Dermis blood vessel endothelial cell (primary cell): ENCODE measurements around the gene AK5. TPM values are rescaled to one million over a fixed set of nuclear protein-coding genes. Genes with fewer than 3 reads are reported as not detected.
A peak's percentile ranks its signal among the peaks of the same experiment; 100 is the strongest.

ENCODE experiments used
- DNase-seq: peaks from one replicate; pipeline ENCODE4 v3.0.0; 2010
- total RNA-seq: library from RNA; depleted of rRNA; stranded (reverse); fragments of >200 nt; gene quantifications from 2 replicates; pipeline ENCODE4 v1.2.3, GENCODE V29; 2014

AK5 gene
- 20.1 and 40.3 TPM in 2 replicates for total RNA-seq

DNA sequence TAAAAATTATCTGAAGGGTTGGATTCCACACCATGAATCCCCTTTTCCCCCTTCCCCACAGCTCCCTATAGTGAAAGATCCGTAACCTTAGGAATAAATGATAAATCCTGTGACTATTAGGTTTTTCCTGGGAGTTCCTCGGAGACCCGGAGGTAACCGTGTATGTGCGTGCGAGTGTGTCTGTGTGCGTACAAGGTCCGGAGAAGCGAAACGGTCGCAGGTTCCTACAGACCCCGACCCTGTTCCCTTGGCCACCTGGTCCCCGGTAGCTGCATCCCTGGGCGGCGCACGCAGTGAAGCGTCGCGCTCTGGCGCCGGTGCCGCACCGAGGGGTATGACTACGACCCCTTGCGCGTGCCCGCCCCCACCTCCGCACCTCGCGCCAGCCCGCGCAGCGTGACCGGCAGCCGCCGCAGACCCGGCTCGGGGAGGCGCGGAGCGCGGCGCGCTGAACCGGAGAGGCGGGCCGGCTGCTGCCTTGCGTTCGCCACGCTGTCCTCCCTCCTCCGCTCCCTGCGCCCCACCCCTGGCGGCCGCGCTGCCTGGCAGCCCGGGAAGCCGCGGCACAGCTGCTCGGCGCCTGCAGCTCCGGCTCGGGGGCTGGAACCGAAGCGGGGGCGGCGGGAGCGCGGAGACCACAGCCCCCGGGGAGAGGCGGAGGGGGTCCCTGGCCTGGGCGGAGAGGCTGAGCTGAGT lies at the start of gene AK5:
AK5 (plus strand) TSS at position 529 of the 696 bp plus-strand sequence. CDS start 295 bp downstream, outside the sequence.
- DNase-seq: peak; percentile 68

DNA sequence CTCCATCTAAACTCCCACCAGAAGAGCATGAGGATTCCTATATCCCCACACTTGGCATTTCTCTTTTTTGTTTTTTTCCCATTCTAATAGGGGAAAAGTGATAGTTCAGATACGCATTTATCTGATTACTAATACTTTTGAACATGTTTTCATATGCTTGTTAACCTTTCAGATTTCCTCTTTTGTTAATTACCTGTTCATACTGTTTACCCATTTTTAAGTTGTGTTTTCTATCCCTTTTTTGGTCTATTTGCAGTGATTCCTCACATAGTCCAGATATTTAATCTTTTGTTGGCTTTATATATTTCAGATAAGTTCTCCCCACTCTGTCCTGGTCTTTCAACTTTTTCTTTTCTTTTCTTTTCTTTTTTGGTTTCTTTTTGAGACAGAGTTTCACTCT lies 49.0 kb upstream of the AK5 start:
- no peak for DNase-seq

DNA sequence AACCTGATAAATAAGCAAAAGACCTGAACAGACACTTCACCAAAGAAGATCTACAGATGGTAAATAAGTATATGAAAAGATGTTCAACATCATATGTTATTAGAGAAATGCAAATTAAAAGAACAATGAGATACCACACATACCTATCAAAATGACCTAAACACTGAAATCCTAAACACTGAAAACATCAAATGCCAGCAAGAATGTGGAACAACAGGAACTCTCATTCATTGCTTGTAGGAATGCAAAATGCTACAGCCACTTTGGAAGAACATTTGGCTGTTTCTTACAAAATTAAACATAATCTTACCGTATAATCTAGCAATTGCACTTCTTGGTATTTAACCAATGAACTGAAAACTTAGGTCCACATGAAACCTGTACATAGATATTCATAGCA lies 47.7 kb upstream of the AK5 start:
- DNase-seq: no peak

GRCh38 chr1:77234943-77235342 lies 46.9 kb upstream of the AK5 start:
- DNase-seq: no peak

GRCh38 chr1:77238462-77238861 lies 43.4 kb upstream of the AK5 start:
- no peak for DNase-seq

DNA sequence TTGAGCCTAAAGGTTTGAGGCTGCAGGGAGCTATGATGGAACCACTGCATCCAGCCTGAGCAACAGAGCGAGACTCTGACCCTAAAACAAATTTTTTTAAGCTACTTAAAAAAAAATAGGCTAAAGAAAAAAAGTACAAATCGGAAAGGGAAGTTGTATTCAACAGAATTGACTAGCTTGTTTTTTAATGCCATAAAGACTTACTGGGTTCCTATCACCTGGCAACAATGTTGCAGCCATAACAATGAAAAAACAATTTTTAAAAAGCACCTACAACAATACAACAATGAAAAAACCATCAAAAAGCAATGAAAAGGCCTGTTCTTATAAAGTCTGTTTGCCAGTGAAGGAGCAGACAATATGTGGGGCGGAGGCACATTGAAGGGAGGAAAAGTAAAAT lies 42.5 kb upstream of the AK5 start:
- DNase-seq: no peak

GRCh38 chr1:77245830-77246229 lies 36.0 kb upstream of the AK5 start:
- DNase-seq: no peak

- no peak for DNase-seq
Observed at GRCh38 chr1:77250126-77250525, 31.7 kb upstream of the AK5 start.

- DNase-seq: no peak
Observed at GRCh38 chr1:77253211-77253610, 28.6 kb upstream of the AK5 start.

DNA sequence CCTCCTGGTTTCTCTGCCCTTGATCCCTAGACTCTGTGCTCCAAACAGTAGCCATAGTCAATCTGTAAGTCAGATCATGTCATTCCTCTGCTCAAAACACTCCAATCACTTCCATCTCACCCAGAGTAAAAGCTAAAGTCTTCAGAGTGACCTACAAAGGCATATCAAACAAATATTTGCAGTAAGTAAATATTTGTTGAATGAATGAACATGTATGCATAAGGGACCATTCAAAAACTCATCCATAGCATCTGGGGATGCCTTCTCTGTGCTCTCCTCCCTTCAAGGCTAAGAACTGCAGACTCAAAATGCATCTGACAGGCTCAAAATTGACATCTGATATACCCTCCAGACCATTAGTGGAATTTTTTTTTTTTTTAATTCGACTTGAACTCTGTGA lies 18.1 kb upstream of the AK5 start:
- DNase-seq: no peak

DNA sequence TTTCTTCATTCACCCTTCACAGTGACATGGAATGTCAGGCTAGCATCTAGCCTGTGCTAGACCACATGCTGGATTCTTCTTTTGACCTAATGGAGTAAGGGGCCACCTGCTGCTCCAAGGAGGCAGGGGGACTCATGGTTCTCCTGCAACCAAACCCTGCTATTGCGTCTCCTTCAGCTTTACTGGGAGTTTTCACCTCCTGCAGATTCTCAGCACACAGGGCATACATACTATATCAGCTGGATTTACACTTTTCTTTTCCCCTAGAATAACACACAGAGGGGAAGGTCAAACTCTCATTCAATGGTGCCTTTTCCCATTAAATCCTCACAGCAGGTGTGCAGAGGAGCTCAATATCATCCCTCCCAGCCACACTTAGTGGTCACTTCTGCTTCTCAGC lies 16.6 kb upstream of the AK5 start:
- DNase-seq: no peak

DNA sequence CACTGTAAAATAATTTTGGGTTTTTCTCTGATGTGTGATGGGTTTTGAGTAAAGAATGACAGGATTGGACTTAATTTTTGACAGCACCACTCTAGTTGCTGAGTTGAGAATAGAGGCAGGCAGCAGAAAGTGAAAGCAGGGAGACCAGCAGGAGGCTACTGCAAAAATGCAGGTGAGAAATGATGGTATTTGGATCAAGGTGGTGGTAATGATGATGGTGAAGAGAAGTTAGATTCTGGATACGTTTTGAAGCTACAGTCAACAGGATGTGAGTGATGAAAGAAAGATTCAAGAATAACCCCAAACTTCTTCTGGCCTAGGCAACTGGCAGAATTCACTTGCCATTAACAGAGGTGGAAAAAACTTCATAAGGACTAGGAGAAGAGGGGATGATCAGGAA lies 14.8 kb upstream of the AK5 start:
- no peak for DNase-seq

DNA sequence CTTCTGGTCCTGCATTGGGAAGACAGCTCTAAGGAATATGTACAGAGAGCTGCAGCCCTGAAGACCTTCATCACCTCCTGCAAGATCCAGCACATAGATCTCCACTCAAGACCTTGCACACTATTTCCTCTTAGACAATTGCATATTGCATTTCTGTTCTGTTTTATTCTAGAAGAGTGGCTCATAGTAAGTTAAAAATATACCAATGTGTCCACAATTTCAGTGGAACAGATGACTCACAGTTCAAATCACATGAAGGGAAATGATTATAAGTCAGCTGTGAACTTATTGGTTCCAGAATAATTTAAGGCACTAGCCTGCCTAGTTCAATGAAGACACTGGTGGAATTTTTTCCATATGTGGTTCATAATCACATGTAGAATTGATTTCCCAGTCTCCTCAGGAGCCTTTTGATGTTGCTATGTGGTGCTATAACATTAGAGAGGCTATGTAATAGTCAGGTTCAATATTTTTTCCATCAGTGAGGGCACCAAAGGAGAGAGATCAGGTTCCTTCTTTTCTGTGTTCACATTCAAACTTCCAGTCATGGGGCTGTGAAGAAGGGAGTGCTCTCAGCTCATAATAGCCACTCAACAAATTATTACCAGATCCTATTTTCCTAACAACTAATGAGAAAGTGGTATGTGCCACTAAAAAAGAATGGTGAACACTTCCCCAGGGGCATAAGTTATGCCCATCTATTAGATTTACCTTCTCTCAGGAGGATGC lies 9.8 kb upstream of the AK5 start:
- peak; percentile 79 for DNase-seq

GRCh38 chr1:77273891-77274290 lies 7.9 kb upstream of the AK5 start:
- no peak for DNase-seq

DNA sequence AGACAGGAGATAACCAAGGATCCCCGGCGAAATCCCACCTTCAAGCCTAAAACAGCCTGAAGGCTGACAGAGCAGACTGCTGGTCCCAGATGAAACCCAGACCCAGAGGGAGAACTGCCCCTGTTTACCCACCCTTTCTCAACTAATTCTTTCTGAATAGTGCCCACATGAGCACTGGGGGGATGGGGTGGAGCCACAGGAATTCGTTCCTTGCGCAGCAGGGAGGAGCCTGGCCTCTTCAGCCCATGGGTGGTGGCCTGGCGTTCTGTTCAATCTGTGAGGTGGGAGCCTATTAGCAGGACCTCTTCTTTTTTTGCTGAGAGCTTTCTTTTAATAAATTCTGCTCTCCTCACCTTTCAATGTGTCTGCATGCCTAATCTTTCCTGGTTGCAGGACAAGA lies 6.6 kb upstream of the AK5 start:
- no peak for DNase-seq

GRCh38 chr1:77276941-77277340 lies 4.9 kb upstream of the AK5 start:
- no peak for DNase-seq

DNA sequence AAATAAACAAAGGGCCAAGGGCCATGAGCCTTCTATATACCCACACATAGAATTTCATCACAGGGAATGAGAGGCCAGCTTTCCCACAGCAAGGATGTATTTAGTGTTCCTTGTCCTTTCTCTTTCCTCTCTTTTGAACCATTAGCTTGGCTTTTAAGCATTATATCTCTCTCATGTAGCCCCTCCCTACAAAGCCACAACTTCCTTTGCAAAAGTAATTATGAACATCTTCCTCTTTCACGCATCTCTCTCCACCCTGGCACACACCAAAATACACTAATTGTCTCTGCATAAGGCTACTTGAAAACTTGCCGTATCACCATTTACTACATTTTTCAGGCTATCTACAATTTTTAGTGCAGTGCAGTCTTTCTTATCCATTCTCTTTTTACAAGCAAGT lies 1.9 kb upstream of the AK5 start:
- DNase-seq: no peak

- DNase-seq: no peak
Observed at GRCh38 chr1:77280962-77281361, 857 bp upstream of the AK5 start.

- peak; percentile 54 for DNase-seq
Observed at GRCh38 chr1:77282187-77282865, 507 bp downstream of the AK5 start.

GRCh38 chr1:77282866-77283539 lies 1.2 kb downstream of the AK5 start:
- DNase-seq: peak; percentile 33

- DNase-seq: peak; percentile 19
Observed at GRCh38 chr1:77283701-77284425, 2.0 kb downstream of the AK5 start.

DNA sequence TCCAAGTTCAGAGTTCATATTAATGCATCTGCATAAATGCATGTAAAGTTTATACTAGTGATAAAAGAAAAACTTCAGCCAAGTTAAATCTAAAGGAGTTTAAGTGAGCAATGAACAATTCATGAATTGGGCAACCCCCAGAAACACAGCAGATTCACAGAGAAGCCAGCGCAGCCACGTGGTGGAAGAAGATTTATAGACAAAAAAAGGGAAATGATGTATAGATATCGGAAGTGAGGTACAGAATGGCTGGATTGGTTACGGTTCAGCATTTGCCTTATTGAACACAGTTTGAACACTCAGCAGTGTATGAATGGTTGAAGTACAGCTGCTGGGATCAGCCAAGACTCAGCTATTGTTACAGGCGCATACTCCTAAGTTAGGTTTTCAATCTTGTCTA lies 5.7 kb downstream of the AK5 start:
- DNase-seq: no peak

DNA sequence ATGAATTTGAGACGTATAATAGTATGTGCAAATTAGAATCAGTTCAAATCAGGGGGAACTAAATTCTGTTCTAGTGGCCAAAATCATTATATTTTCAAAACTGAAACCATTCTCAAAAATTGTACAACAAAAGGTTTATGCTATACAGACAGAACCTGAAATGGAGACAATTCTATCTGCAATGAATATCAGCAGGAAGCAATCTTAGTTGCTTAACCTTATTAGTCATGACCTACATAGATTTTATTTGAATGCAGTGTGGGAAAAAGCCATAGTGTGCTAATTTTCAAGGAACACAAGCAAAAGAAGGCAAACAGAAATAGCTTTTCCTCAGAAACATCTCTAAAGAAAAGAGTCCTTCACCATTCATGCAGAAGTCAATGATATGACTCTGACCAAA lies 6.5 kb downstream of the AK5 start:
- DNase-seq: peak; percentile 64
